T-helper 2 cell (primary cell): ENCODE measurements around the gene TRPM8.
A peak's percentile ranks its signal among the peaks of the same experiment; 100 is the strongest.
"Not testable (repeated sequence)": the region's sequence is repeated elsewhere in the genome, so short reads cannot be mapped to it uniquely, and the experiment has no call there.

ENCODE experiments used
- DNase-seq, 5 experiments: peaks; one replicate each; pipeline versions ENCODE4 v3.0.0 to v3.0.0-alpha.2; 2012 to 2022

TRPM8 gene

GRCh38 chr2:233938676-233939370 lies 21.6 kb downstream of the TRPM8 start:
- DNase-seq: no peak

GRCh38 chr2:233940376-233941276 lies 23.5 kb downstream of the TRPM8 start:
- DNase-seq: peak in 1 of 5 experiments; percentile 16

GRCh38 chr2:233942731-233943130 lies 25.6 kb downstream of the TRPM8 start:
- DNase-seq: no peak

- no peak for DNase-seq
These were observed 27.1 kb downstream of the TRPM8 start for GRCh38 chr2:233944269-233944668.

GRCh38 chr2:233944722-233945121 lies 27.5 kb downstream of the TRPM8 start:
- DNase-seq: no peak

- no peak for DNase-seq
These were observed 28.0 kb downstream of the TRPM8 start for GRCh38 chr2:233945146-233945545.

- no peak for DNase-seq
These were observed 33.1 kb downstream of the TRPM8 start for GRCh38 chr2:233950078-233950825.

- no peak for DNase-seq
These were observed 35.2 kb downstream of the TRPM8 start for GRCh38 chr2:233952335-233952734.

GRCh38 chr2:233953087-233953801 lies 36.1 kb downstream of the TRPM8 start:
- no peak for DNase-seq

GRCh38 chr2:233960203-233960602 lies 43.0 kb downstream of the TRPM8 start:
- no peak for DNase-seq

GRCh38 chr2:233961905-233962304 lies 44.7 kb downstream of the TRPM8 start:
- no peak for DNase-seq

GRCh38 chr2:233964581-233964980 lies 47.4 kb downstream of the TRPM8 start:
- DNase-seq: no peak

- no peak for DNase-seq
These were observed 47.9 kb downstream of the TRPM8 start for GRCh38 chr2:233965032-233965603.

- DNase-seq: not testable (repeated sequence)
These were observed 48.5 kb downstream of the TRPM8 start for GRCh38 chr2:233965646-233966045.

GRCh38 chr2:233966388-233966787 lies 49.2 kb downstream of the TRPM8 start:
- no peak for DNase-seq

GRCh38 chr2:233967164-233967563 lies 50.0 kb downstream of the TRPM8 start:
- DNase-seq: no peak

GRCh38 chr2:233968556-233968955 lies 51.4 kb downstream of the TRPM8 start:
- peak in 1 of 5 experiments; percentile 5 for DNase-seq

- DNase-seq: not testable (repeated sequence)
These were observed 55.3 kb downstream of the TRPM8 start for GRCh38 chr2:233972460-233972859.

GRCh38 chr2:233972941-233973575 lies 55.9 kb downstream of the TRPM8 start:
- no peak for DNase-seq

- no peak for DNase-seq
These were observed 56.6 kb downstream of the TRPM8 start for GRCh38 chr2:233973786-233974185.

- DNase-seq: peak in 1 of 5 experiments; percentile 49
These were observed 57.4 kb downstream of the TRPM8 start for GRCh38 chr2:233974530-233975071.
